HUES6 (cell line): ENCODE results near the gene ZNF534.
"Not testable (repeated sequence)": the region's sequence is repeated elsewhere in the genome, so short reads cannot be mapped to it uniquely, and the experiment has no call there.

Experiments used
- H3K27ac ChIP-seq: 2 replicates; pipeline ENCODE4 v1.7.0; 2013; ENCODE audit warnings: low read depth, mild to moderate bottlenecking, low read length, inconsistent platforms
- H3K27me3 ChIP-seq: 2 replicates; pipeline ENCODE4 v1.6.1; 2013; ENCODE audit warnings: low read length; ENCODE audit not compliant: control insufficient read depth, insufficient read depth
- H3K36me3 ChIP-seq: 2 replicates; pipeline ENCODE4 v1.6.1; 2013; ENCODE audit warnings: low read length; ENCODE audit not compliant: control insufficient read depth, insufficient read depth
- H3K4me1 ChIP-seq: 2 replicates; pipeline ENCODE4 v1.6.1; 2013; ENCODE audit warnings: low read length; ENCODE audit not compliant: control insufficient read depth, insufficient read depth
- H3K4me3 ChIP-seq: 2 replicates; pipeline ENCODE4 v1.5.1; 2013; ENCODE audit warnings: low read depth, low read length
- H3K9ac ChIP-seq: one replicate; pipeline ENCODE4 v1.6.1; 2013; ENCODE audit warnings: mild to moderate bottlenecking, low read length
- H3K9me3 ChIP-seq: 2 replicates; pipeline ENCODE4 v1.6.1; 2013; ENCODE audit warnings: low read depth, low read length; ENCODE audit not compliant: control insufficient read depth, insufficient read depth

The ZNF534 gene

GRCh38 chr19:52464798-52465470 is 36.0 kb downstream of the ZNF534 start:
- Histone ChIP-seq H3K27ac (no peak overlapping the region), H3K9me3 (peaks cover 75% of the 10 kb centered on the region), H3K36me3 (no peaks in the 10 kb centered on the region), H3K4me3 (no peak overlapping the region), H3K4me1 (no peaks in the 10 kb centered on the region), H3K9ac (no peak overlapping the region), H3K27me3 (no peaks in the 10 kb centered on the region)

GRCh38 chr19:52473655-52474350 is 44.9 kb downstream of the ZNF534 start:
- peaks cover 3% of the 10 kb centered on the region; the same call in 1 of the 2 replicates for H3K36me3 ChIP-seq
- H3K9me3 ChIP-seq, result peaks cover 93% of the 10 kb centered on the region
- H3K4me3 ChIP-seq, result no peak overlapping the region
- no peaks in the 10 kb centered on the region for H3K27me3 ChIP-seq
- H3K9ac ChIP-seq, result no peak overlapping the region
- no peak overlapping the region for H3K27ac ChIP-seq
- H3K4me1 ChIP-seq, result no peaks in the 10 kb centered on the region

GRCh38 chr19:52474351-52475127 is 45.6 kb downstream of the ZNF534 start:
- Histone ChIP-seq H3K4me1 (no peaks in the 10 kb centered on the region), H3K9me3 (peaks cover 95% of the 10 kb centered on the region), H3K9ac (no peak overlapping the region), H3K4me3 (no peak overlapping the region; the same call in 1 of the 2 replicates), H3K27me3 (no peaks in the 10 kb centered on the region), H3K27ac (no peak overlapping the region), H3K36me3 (peaks cover 3% of the 10 kb centered on the region; the same call in 1 of the 2 replicates)

GRCh38 chr19:52484111-52484743 is 55.3 kb downstream of the ZNF534 start:
- Histone ChIP-seq H3K4me1 (peaks cover 16% of the 10 kb centered on the region; the same call in 1 of the 2 replicates), H3K9ac (peak overlapping the region; percentile 80), H3K9me3 (peaks cover 35% of the 10 kb centered on the region), H3K4me3 (peak overlapping the region; percentile 31; the same call in 1 of the 2 replicates), H3K27ac (peak overlapping the region; percentile 41; the same call in 1 of the 2 replicates)
- H3K36me3 ChIP-seq, H3K27me3 ChIP-seq: not testable (repeated sequence)

GRCh38 chr19:52485064-52485463 is 56.1 kb downstream of the ZNF534 start:
- peaks cover 16% of the 10 kb centered on the region; the same call in 1 of the 2 replicates for H3K4me1 ChIP-seq
- peaks cover 28% of the 10 kb centered on the region for H3K9me3 ChIP-seq
- H3K27ac ChIP-seq, result peak overlapping the region; percentile 79
- peak overlapping the region; percentile 42 for H3K4me3 ChIP-seq
- H3K36me3 ChIP-seq, H3K27me3 ChIP-seq: not testable (repeated sequence)
- H3K9ac ChIP-seq, result peak overlapping the region; percentile 86

GRCh38 chr19:52485561-52486240 is 56.8 kb downstream of the ZNF534 start:
- H3K36me3 ChIP-seq, H3K27me3 ChIP-seq: not testable (repeated sequence)
- H3K4me3 ChIP-seq, result peak overlapping the region; percentile 42
- H3K9me3 ChIP-seq, result peaks cover 23% of the 10 kb centered on the region
- H3K27ac ChIP-seq, result peak overlapping the region; percentile 79
- peaks cover 16% of the 10 kb centered on the region; the same call in 1 of the 2 replicates for H3K4me1 ChIP-seq
- peak overlapping the region; percentile 86 for H3K9ac ChIP-seq

GRCh38 chr19:52492201-52492993 is 63.4 kb downstream of the ZNF534 start:
- Histone ChIP-seq H3K36me3 (no peaks in the 10 kb centered on the region), H3K9me3 (0 out of 2 replicates have a peak, but pooled peaks cover 5% of the 10 kb centered on the region), H3K9ac (peak overlapping the region; percentile 73), H3K27ac (no peak overlapping the region; the same call in 1 of the 2 replicates), H3K4me1 (no peaks in the 10 kb centered on the region), H3K4me3 (peak overlapping the region; percentile 74), H3K27me3 (no peaks in the 10 kb centered on the region)

GRCh38 chr19:52492994-52493470 is 64.1 kb downstream of the ZNF534 start:
- Histone ChIP-seq H3K27me3 (no peaks in the 10 kb centered on the region), H3K27ac (no peak overlapping the region; the same call in 1 of the 2 replicates), H3K4me1 (no peaks in the 10 kb centered on the region), H3K9ac (peak overlapping the region; percentile 73), H3K4me3 (peak overlapping the region; percentile 74), H3K36me3 (no peaks in the 10 kb centered on the region), H3K9me3 (0 out of 2 replicates have a peak, but pooled peaks cover 5% of the 10 kb centered on the region)

GRCh38 chr19:52494518-52494917 is 65.6 kb downstream of the ZNF534 start:
- no peaks in the 10 kb centered on the region for H3K9me3 ChIP-seq
- H3K36me3 ChIP-seq, result no peaks in the 10 kb centered on the region; the same call in 1 of the 2 replicates
- no peak overlapping the region for H3K4me3 ChIP-seq
- H3K9ac ChIP-seq, result no peak overlapping the region
- no peak overlapping the region for H3K27ac ChIP-seq
- peaks cover 7% of the 10 kb centered on the region; the same call in 1 of the 2 replicates for H3K27me3 ChIP-seq
- no peaks in the 10 kb centered on the region; the same call in 1 of the 2 replicates for H3K4me1 ChIP-seq
